NCI-H1105 (cell line): ENCODE results near the gene CABP1.
A peak's percentile ranks its signal among the peaks of the same experiment; 100 is the strongest.
"Not testable (repeated sequence)": the region's sequence is repeated elsewhere in the genome, so short reads cannot be mapped to it uniquely, and the experiment has no call there.

Experiments
- DNase-seq: peaks from one replicate; lab custom pipeline; 2025; lab: John Stamatoyannopoulos, UW

Gene CABP1

GRCh38 chr12:120668091-120668867, 27.9 kb downstream of the CABP1 start:
- DNase-seq, result no peak

- no peak for DNase-seq
Observed at GRCh38 chr12:120668868-120669840, 28.7 kb downstream of the CABP1 start.

- DNase-seq, result not testable (repeated sequence)
Observed at GRCh38 chr12:120670237-120670636, 29.8 kb downstream of the CABP1 start.

GRCh38 chr12:120670667-120671066, 30.2 kb downstream of the CABP1 start:
- no peak for DNase-seq

DNA sequence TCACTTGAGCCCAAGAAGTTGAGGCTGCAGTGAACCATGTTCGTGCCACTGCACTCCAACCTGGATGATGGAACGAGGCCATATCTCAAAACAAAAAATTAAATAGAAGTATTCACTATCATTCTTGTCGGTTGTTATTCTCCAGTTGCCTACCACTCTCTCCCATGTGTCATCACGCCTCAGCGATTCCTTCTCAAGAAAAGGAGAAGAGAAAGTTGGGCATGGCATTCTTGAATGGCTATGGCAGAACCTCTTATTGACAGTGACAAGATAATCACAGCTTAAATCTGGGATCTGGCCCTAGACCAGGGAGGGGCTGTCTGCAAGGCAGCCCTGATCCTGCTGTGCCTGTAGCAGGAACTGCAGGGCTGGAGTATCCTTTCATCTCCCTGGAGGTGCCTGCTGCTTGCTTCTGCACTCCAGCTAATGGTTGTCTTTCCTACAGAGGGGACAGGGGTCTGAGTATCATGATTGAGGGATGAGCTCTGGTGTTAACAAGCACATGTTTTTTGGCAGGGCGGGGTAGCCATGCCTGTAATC, 33.7 kb downstream of the CABP1 start:
- DNase-seq, result no peak

GRCh38 chr12:120677765-120678473, 37.5 kb downstream of the CABP1 start:
- DNase-seq, result no peak

DNA sequence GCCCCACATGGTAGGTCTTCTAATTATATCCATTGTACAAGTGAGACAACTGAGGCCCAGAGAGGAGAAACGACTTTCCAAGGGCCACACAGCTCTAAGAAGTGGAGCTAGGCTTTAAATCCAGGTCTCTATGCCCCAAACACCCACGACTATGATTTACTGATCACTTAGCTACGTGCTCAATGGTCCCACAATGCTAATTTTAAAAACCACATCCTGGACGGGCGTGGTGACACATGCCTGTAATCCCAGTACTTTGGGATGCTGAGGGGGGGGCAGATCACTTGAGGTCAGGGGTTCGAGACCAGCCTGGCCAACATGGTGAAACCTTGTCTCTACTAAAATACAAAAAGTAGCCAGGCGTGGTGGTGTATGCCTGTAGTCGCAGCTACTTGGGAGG, 38.1 kb downstream of the CABP1 start:
- no peak for DNase-seq

DNA sequence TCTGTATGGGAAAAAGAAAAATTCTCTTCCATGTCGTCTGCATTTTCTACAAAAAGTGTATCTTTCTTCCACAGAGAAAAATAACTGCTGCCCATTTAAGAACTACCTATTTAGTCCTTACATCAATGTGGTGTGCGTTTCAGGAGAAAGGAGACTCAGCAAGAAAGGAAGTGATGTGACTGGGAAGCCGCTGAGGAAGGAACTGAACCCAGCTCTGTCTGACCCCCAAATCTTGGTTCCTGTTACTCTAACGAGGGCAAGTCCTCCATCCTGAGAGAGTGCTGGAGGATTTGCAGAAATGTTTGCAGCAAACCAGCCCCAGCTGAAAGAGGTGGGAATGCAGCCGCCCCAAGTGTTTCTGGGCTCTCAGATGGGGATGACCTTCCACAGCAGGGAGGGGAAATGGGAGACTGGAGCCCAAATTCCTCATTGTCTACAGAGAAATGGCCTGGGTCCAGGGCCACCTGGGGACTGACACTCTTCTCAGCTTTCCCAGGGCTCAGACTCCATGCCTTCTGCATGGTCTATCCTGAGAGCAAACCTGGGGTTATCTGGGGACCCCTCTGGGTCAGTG, 39.8 kb downstream of the CABP1 start:
- no peak for DNase-seq

GRCh38 chr12:120684523-120684932, 44.1 kb downstream of the CABP1 start:
- DNase-seq, result no peak

- no peak for DNase-seq
Observed at GRCh38 chr12:120685522-120685921, 45.1 kb downstream of the CABP1 start.

DNA sequence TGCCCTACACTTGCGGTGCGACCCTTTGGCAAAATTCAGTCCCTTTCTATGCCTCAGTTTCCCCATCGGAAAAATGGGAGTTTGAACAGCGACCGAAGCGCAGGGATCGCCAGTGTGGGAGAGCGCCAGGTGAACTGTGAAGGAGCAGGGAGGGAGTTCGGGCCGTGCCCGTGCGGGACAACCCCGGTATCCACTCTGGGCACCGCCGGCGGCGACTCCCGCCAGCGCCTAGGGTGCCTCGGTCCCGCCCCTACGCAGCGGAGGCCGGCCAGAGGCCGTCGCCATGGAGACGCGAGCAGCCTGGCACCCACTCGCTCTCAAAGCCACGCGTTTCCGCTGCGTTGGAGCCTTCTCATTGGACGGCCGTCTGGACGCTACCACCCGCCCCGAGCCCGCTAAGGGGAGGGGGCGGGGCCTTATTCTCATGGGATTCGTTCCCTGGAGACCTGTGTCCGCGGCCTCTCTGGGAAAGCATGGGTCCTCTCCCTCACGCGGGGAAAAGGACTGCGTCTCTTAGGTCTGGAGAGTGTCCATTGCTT, 45.8 kb downstream of the CABP1 start:
- DNase-seq, result peak; percentile 99

DNA sequence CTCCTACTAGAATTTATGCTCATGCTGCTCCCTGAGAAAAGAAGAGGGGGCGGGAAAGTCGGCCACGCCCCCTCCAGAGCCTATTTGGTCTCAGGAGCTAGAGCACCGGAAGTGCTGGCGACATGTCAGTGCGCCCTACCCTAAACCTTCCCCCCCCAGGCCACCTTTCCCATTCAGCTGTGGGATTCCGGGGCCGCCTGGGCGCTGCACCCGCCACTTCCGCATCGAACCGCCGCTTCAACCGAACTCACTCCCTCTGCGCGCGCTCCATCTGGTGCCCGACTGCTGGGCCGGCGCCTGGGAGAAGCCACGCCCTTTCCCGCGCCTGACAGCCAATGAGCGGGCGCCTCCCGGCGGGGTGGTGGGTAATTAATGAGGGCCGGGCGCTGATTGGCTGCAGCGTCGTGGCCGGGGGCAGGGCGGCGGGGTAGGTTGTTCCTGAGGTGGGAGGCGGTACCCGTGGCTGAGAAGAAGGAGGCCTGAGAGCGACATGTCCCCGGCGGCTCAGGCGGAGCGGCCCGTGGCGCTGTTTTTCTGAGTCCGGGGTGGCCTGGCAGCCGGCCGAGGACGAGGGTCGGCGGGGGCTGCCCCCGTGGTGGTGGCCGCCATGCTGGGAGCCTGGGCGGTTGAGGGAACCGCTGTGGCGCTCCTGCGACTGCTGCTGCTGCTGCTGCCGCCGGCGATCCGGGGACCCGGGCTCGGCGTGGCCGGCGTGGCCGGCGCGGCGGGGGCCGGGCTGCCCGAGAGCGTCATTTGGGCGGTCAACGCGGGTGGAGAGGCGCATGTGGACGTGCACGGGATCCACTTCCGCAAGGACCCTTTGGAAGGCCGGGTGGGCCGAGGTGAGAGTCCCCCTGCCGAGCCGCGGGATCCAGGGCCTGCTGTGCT, 46.5 kb downstream of the CABP1 start, which contains the start of gene MLEC:
MLEC (plus strand) TSS at position 460 of the 888 bp plus-strand sequence; CDS start at position 608, 148 bp downstream.
- peak; percentile 99 for DNase-seq

- DNase-seq, result no peak
Observed at GRCh38 chr12:120687578-120688289, 47.3 kb downstream of the CABP1 start.

DNA sequence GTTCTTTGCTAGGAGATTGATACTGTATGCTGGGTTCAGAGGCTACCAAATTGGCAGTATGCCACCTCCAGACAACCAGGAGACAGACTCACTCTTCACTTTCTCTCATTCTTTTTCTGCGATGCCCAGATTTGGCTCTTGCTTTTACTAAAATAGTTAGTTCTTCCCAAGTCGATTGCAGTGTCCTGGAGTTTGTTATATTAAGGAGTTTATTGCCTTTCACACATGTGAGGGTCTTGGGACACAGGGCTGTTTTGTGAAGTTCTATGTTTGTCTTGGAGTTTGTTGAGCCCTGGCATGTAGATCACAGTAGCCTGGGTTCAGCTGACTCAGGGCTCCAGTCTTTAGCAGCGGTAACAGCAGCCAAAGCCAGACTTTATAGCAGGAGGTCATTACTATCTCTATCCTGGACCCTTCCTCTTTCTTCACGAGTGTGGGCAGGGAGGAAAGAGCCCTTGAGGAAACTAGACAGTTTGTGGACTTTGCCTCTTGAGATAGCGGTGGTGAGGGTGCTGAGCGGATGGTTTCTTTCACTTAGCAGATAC, 48.2 kb downstream of the CABP1 start:
- no peak for DNase-seq

DNA sequence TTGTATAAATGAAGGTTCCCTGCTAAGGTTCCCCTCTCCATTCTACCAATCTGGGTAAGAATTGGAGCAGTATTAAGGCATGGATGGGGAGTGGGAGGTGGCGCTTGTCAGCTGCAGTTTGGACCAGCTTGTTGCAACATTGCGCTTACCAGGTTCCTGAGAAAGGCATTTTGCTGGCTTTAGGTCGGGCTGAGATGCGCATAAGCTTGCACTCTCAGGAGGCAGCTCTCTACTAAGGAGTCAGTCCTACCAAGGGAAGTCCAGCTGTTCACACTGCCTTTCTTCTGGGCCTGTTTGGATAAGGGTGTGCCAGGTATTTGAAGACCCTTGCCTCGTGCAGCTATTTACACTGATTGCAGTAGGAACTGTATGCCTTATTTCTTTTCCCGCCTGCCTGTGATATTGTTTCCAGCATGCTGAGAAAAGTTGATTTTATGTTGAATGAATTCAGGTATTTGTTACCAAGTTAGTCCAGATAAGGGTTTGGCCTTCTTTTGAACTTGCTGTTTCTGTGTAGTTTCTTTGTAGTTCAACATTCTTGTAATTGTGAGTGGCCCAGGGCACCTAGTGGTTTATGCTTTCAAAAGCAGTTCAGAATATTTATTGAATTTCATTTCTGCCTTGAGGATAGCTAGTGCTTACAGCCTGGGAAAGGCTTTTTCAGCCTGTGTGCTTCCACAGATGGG, 49.1 kb downstream of the CABP1 start:
- DNase-seq, result no peak

DNA sequence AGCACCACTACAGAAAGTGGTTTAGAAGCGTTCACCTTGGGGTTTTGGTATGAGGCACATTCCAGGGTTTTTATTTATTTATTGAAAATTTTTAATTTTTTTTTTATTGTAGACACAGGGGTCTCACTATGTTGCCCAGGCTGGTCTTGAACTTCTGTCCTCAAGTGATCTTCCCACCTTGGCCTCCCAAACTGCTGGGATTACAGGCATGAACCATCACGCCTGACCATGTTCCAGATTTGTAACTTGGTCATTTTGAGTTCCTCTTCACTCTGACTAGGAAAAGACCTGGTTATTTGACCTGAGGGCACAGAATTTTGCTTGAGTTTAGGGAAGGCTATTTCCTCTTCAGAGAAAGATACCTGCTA, 49.6 kb downstream of the CABP1 start:
- DNase-seq, result no peak

GRCh38 chr12:120690978-120691377, 50.6 kb downstream of the CABP1 start:
- DNase-seq, result no peak

GRCh38 chr12:120692524-120693033, 52.2 kb downstream of the CABP1 start:
- DNase-seq, result no peak
